Calu3 (cell line): ENCODE results near the gene POLR2H. TPM values are rescaled to one million over a fixed set of nuclear protein-coding genes. Genes with fewer than 3 reads are reported as not detected.

ENCODE experiments used
- BruUV-seq: library from RNA; stranded (reverse); fragments of 400-500 nt; replicated peaks from 2 replicates; lab custom pipeline; 2021; lab: Mats Ljungman, UMichigan
- CTCF ChIA-PET: fragments of 300-600 bp; sonication (Branson Sonifier 250); formaldehyde crosslinking; loops from one replicate; lab custom pipeline; 2022; ENCODE audit warnings: antibody characterized with exemption; lab: Charles Lee
- DNase-seq: peaks from one replicate; pipeline ENCODE4 v3.0.0; 2022
- H3K27ac Mint-ChIP-seq: one replicate; pipeline ENCODE4 v1.8.0; 2022; ENCODE audit warnings: mixed read lengths; ENCODE audit not compliant: unreplicated experiment
- H3K27me3 Mint-ChIP-seq: one replicate; pipeline ENCODE4 v1.8.0; 2022; ENCODE audit warnings: mixed read lengths; ENCODE audit not compliant: unreplicated experiment
- H3K36me3 Mint-ChIP-seq: one replicate; pipeline ENCODE4 v1.8.0; 2022; ENCODE audit warnings: mild to moderate bottlenecking, moderate library complexity, mixed read lengths; ENCODE audit not compliant: insufficient read depth, unreplicated experiment
- H3K4me1 Mint-ChIP-seq: one replicate; pipeline ENCODE4 v1.8.0; 2022; ENCODE audit warnings: mild to moderate bottlenecking, low read depth, mixed read lengths; ENCODE audit not compliant: unreplicated experiment
- H3K4me3 Mint-ChIP-seq: one replicate; pipeline ENCODE4 v1.8.0; 2022; ENCODE audit warnings: mild to moderate bottlenecking, low read depth, moderate library complexity, mixed read lengths; ENCODE audit not compliant: unreplicated experiment
- H3K9me3 Mint-ChIP-seq: one replicate; pipeline ENCODE4 v1.8.0; 2022; ENCODE audit warnings: low read depth, mixed read lengths; ENCODE audit not compliant: unreplicated experiment
- intact Hi-C: fragments of 100-400 bp; cut with micrococcal nuclease; formaldehyde crosslinking; loops from one replicate; pipeline ENCODE4 v1.10.0; 2022; ENCODE audit not compliant: unreplicated experiment
- total RNA-seq: library from RNA; stranded (reverse); gene quantifications from 2 replicates; pipeline ENCODE4 v1.2.3, GENCODE V29; 2022
- TF ChIP-seq, protein P1 (sequence below): fragments of 200-600 bp; IDR thresholded peaks from one replicate; pipeline ENCODE4 v1.8.0; 2022; ENCODE audit warnings: antibody characterized with exemption; ENCODE audit not compliant: unreplicated experiment

Gene POLR2H
- total RNA-seq, 1 experiment from 2014 or later, result 128 TPM

DNA sequence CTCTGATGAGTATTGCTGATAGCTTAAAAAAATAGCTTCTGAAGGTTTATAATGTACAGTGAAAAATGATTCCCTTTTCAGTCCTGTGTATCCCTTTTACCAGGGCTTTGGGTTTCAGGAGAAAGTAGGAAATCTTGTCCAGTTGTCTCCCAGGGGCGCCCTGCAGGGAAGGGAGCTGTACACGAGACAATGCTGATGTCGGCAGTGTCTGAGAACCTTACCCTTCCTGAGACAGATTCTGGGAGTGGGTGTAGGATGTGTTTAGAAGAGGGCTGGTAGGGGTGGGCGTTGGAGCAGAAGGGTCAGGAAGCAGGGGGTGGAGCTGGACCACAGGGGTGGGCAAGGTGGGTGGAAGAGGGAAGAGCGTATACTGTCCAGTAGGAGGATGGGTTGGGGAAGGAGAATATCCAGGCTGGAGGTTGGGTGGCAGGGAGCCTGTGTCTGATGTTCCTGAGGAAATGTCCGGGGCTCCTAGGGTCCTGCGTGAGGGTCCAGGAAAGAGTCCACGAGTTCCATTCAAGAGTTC lies 10.8 kb downstream of the POLR2H start:
- H3K9me3 Mint-ChIP-seq, result no peaks in the 10 kb centered on the region
- no peak overlapping the region for H3K4me3 Mint-ChIP-seq
- peaks cover 56% of the 10 kb centered on the region for H3K27me3 Mint-ChIP-seq
- DNase-seq, result no peak
- intact Hi-C loops, result loop anchor here (5.0 to 10.0 kb wide), 2 partner anchors 142 to 405 kb away; no protein-coding TSS in a partner anchor
- peaks cover 7% of the 10 kb centered on the region for H3K4me1 Mint-ChIP-seq
- TF ChIP-seq, protein P1, sequence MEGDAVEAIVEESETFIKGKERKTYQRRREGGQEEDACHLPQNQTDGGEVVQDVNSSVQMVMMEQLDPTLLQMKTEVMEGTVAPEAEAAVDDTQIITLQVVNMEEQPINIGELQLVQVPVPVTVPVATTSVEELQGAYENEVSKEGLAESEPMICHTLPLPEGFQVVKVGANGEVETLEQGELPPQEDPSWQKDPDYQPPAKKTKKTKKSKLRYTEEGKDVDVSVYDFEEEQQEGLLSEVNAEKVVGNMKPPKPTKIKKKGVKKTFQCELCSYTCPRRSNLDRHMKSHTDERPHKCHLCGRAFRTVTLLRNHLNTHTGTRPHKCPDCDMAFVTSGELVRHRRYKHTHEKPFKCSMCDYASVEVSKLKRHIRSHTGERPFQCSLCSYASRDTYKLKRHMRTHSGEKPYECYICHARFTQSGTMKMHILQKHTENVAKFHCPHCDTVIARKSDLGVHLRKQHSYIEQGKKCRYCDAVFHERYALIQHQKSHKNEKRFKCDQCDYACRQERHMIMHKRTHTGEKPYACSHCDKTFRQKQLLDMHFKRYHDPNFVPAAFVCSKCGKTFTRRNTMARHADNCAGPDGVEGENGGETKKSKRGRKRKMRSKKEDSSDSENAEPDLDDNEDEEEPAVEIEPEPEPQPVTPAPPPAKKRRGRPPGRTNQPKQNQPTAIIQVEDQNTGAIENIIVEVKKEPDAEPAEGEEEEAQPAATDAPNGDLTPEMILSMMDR, result no peak
- CTCF ChIA-PET, result interaction anchor here (1.2 to 3.6 kb wide), 15 partner anchors 10 to 440 kb away, joined by 3 to 85 read pairs (median 7); partner anchors contain the start of genes EPHB3 and VPS8
- H3K27ac Mint-ChIP-seq, result no peak overlapping the region
- no TSS peak for BruUV-seq
- H3K36me3 Mint-ChIP-seq, result peaks cover 30% of the 10 kb centered on the region

DNA sequence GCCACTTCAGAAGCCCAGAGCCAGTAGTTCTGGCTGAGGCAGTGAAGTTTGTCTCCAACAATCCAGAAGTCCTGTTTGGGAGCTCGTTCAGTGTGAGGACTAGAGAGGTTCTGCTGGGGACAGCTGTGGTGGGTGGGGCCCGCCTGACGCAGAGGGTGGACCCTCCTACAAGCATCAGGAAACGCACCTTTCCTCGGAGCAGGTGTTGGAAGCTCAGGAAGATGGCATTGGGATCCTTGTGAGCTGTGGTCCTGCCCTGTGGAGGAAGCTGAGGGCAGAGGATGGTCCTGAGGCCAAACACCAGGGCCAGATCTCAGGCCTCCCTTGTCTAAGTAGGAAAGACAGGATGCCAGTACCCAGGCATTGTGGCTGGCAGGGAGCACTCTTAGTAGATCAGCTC lies 11.4 kb downstream of the POLR2H start:
- Mint-ChIP-seq H3K27ac (no peak overlapping the region), H3K9me3 (no peaks in the 10 kb centered on the region), H3K4me1 (peaks cover 7% of the 10 kb centered on the region), H3K4me3 (no peak overlapping the region), H3K36me3 (peaks cover 24% of the 10 kb centered on the region), H3K27me3 (peaks cover 61% of the 10 kb centered on the region)
- TF ChIP-seq, protein P1, result no peak
- CTCF ChIA-PET, result interaction anchor here (2.3 to 3.6 kb wide), 2 partner anchors 141 to 188 kb away, joined by 21 to 85 read pairs; partner anchors contain the start of gene EPHB3
- BruUV-seq, result no TSS peak
- intact Hi-C loops, result loop anchor here (5.0 to 10.0 kb wide), 2 partner anchors 142 to 404 kb away; no protein-coding TSS in a partner anchor
- no peak for DNase-seq

DNA sequence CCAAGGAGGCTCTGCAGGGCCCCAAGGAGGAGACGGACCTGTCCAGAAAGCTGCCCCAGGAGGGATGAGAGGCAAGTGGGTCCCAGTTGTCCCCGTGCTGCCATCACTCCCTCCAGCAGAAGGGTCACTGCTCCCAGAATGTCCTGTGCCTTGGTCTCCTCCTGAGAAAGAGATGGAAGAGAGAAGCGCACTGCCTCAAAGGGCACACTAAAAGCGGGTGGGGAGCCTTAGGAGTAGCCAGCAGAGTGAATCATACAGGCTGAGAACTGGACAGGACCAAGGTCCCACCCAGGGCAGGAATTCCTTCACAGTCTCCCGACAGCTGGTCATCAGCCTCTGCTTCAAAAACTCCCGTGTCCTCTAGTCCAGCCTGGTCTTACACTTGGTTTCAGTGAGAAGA lies 11.9 kb downstream of the POLR2H start:
- Mint-ChIP-seq H3K4me3 (no peak overlapping the region), H3K27me3 (peaks cover 66% of the 10 kb centered on the region), H3K9me3 (no peaks in the 10 kb centered on the region), H3K4me1 (peaks cover 7% of the 10 kb centered on the region), H3K27ac (no peak overlapping the region), H3K36me3 (peaks cover 19% of the 10 kb centered on the region)
- BruUV-seq, result no TSS peak
- TF ChIP-seq, protein P1, result no peak
- no peak for DNase-seq
- intact Hi-C loops, result loop anchor here (5.0 to 10.0 kb wide), 2 partner anchors 141 to 404 kb away; no protein-coding TSS in a partner anchor
- CTCF ChIA-PET, result interaction anchor here (2.3 to 3.6 kb wide), 2 partner anchors 140 to 188 kb away, joined by 21 to 85 read pairs; partner anchors contain the start of gene EPHB3

DNA sequence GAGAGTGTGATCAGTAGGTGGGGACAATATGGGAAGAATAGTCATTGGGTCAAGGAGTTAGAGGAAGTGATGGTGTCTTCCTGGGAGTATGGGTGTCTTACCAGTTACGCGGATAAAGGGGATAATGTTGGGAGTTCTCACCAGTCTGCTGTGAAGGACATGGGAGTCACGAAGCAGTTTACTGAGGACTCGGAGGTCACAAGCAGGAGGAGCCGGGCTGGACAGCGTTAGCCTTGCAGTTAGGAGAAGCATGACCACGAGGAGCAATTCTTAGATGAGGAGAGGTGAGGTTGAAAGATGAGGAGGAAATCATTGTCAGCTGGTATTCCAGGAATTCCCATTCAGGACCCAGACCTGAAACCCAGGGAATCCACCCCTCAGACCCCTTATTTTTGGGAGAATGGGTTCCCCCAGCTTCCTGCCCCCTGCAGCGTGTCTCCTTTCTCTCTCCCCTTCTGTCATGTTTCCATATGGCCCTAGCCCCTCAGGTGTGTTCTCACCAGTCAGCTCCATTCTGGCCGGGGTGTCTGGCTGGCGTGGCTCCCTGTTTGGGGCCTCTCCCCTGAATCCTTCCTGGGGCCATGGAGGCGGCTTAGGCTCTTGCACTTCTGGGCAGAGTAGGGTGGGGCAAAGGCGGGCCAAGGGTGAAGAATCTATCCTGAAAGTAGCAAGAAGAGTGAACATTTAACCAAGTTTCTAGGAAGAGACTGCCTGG lies 14.4 kb downstream of the POLR2H start:
- TF ChIP-seq, protein P1, result no peak
- no peak for DNase-seq
- CTCF ChIA-PET, result interaction anchor here (0.6 to 1.7 kb wide), 5 partner anchors 9 to 1040 kb away, joined by 3 to 7 read pairs (median 4); no protein-coding TSS in a partner anchor
- Mint-ChIP-seq H3K4me3 (no peak overlapping the region), H3K4me1 (peaks cover 7% of the 10 kb centered on the region), H3K36me3 (peaks cover 6% of the 10 kb centered on the region), H3K27me3 (peaks cover 86% of the 10 kb centered on the region), H3K9me3 (no peaks in the 10 kb centered on the region), H3K27ac (no peak overlapping the region)
- BruUV-seq, result no TSS peak
- intact Hi-C loops, result loop anchor here (10.0 kb wide), 1 partner anchor 139 kb away; no protein-coding TSS in a partner anchor
